ENCODE measurements around the gene SPIN3. TPM values are rescaled to one million over a fixed set of nuclear protein-coding genes. Genes with fewer than 3 reads are reported as not detected.
"Not testable (repeated sequence)": the region's sequence is repeated elsewhere in the genome, so short reads cannot be mapped to it uniquely, and the experiment has no call there.

Gene SPIN3
- polyA plus RNA-seq, 1 experiment: 8.9 TPM

DNA sequence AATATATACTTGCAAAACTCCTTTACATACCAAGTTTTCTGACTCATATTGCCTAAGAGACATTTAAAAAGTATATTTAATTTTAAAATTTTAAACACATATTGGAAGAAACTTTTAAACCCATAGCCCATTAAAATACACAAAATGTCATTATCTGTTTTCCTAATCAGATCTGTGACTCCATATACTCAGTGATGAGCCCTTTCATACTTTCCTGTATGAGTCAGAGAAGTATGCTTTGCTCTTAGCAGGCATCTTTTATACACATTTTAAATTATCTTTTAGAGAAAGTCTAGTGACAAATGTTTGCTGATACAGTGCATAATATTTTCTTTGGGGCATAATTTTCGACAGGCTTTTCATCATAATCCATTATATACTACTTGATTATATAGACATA, 26.4 kb downstream of the SPIN3 start:
- ChIA-PET POLR2A (no interaction called here), CTCF (no interaction called here)
- Histone ChIP-seq H3K27me3 (ENCODE audit: control insufficient read depth, insufficient read depth, low read length) (no peaks in the 10 kb centered on the region), H3K9me3 (ENCODE audit: control insufficient read depth, insufficient read depth, low read length) (no peaks in the 10 kb centered on the region), H3K4me3 (ENCODE audit: low read depth, low read length) (no peak overlapping the region), H3K27ac (ENCODE audit: low read depth, low read length) (no peak overlapping the region)
- TF ChIP-seq, protein P1, sequence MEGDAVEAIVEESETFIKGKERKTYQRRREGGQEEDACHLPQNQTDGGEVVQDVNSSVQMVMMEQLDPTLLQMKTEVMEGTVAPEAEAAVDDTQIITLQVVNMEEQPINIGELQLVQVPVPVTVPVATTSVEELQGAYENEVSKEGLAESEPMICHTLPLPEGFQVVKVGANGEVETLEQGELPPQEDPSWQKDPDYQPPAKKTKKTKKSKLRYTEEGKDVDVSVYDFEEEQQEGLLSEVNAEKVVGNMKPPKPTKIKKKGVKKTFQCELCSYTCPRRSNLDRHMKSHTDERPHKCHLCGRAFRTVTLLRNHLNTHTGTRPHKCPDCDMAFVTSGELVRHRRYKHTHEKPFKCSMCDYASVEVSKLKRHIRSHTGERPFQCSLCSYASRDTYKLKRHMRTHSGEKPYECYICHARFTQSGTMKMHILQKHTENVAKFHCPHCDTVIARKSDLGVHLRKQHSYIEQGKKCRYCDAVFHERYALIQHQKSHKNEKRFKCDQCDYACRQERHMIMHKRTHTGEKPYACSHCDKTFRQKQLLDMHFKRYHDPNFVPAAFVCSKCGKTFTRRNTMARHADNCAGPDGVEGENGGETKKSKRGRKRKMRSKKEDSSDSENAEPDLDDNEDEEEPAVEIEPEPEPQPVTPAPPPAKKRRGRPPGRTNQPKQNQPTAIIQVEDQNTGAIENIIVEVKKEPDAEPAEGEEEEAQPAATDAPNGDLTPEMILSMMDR (IDR thresholded peaks at IDR 0.05; ENCODE audit: low read depth, low read length): no peak
- DNase-seq (ENCODE audit: low read depth, low spot score): no peak

DNA sequence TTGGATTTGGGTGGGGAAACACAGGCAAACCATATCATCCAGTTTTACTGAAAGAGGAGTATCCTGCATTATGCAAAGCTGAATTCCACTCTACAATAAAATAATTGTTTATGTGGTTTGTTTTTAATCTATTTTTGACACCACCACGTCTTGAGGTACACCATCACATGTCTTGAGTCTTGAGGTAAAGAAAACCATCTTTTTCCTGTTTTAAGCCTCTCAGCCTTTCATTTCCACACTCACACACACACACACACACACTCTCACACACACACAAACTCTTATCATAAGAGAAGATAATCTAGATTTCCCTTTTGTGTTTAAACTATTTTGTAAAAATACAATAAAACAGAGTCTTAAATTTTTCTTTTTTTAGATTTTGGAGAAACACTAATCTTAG, 32.0 kb downstream of the SPIN3 start:
- TF ChIP-seq, protein P1 (IDR thresholded peaks at IDR 0.05; ENCODE audit: low read depth, low read length): no peak
- no peak for DNase-seq (ENCODE audit: low read depth, low spot score)
- CTCF ChIA-PET: interaction anchor here (1.5 kb wide), 1 partner anchor 15 kb away, joined by 3 read pairs; no protein-coding TSS in a partner anchor
- no peaks in the 10 kb centered on the region for H3K9me3 ChIP-seq (ENCODE audit: control insufficient read depth, insufficient read depth, low read length)
- POLR2A ChIA-PET: no interaction called here
- H3K27me3 ChIP-seq (ENCODE audit: control insufficient read depth, insufficient read depth, low read length): no peaks in the 10 kb centered on the region
- no peak overlapping the region for H3K4me3 ChIP-seq (ENCODE audit: low read depth, low read length)
- H3K27ac ChIP-seq (ENCODE audit: low read depth, low read length): no peak overlapping the region

DNA sequence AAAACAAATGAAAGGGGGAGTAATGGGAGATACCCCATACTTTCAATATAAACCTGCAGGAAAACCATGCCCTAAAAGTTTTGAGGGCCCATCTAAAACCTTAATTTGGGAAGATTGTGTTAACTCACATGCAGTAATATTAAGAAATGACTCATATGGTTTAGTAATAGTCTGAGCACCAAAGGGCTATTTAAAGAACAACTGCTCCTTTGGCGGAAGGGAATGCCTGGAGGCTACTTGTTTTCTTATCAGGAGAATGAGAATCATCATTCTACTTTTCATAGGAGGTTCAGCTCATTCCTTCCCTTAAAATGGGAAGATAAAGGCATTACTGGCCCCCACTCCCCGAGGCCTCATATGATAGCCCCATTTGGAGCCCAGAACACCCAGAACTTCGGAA, 47.6 kb downstream of the SPIN3 start:
- no peaks in the 10 kb centered on the region for H3K9me3 ChIP-seq (ENCODE audit: control insufficient read depth, insufficient read depth, low read length)
- POLR2A ChIA-PET: no interaction called here
- CTCF ChIA-PET: no interaction called here
- no peak overlapping the region for H3K4me3 ChIP-seq (ENCODE audit: low read depth, low read length)
- TF ChIP-seq, protein P1 (IDR thresholded peaks at IDR 0.05; ENCODE audit: low read depth, low read length): no peak
- DNase-seq (ENCODE audit: low read depth, low spot score): no peak
- H3K27ac ChIP-seq (ENCODE audit: low read depth, low read length): no peak overlapping the region
- no peaks in the 10 kb centered on the region for H3K27me3 ChIP-seq (ENCODE audit: control insufficient read depth, insufficient read depth, low read length)

DNA sequence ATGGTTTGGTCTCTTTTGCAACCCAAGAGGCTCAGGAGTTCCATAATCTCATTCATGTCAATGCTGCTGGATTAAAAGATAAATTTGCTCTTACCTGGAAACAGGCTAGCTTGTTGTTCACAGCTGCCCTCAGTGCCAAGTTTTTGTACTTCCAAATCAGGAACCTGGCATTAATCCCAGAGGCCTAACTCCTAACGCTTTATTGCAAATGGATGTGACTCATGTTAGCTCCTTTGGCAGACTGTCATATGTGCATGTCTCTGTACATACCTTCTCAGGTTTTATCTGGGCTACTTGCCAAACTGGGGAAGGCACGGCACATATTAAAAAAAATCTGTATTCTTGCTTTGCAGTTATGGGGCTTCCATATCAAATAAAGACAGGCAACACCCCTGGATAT, 49.1 kb downstream of the SPIN3 start:
- CTCF ChIA-PET; DNase-seq (ENCODE audit: low read depth, low spot score); POLR2A ChIA-PET: not testable (repeated sequence)

DNA sequence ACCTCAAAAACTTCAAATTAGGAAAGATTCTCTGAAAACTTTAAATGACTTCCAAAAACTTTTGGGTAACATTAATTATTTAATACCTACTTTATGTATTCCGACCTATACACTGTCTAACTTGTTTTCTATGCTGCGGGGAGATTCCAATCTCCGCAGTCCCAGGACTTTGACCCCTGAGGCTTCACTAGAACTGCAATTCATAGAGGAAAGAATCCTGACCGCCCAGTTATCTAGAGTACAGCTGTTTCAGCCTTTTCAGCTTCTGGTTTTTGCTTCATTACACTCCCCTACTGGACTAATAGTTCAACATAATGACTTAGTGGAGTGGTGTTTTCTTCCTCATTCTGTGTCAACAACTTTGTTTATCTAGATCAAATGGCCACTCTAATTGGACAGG, 50.1 kb downstream of the SPIN3 start:
- H3K27ac ChIP-seq (ENCODE audit: low read depth, low read length); H3K4me3 ChIP-seq (ENCODE audit: low read depth, low read length); H3K27me3 ChIP-seq (ENCODE audit: control insufficient read depth, insufficient read depth, low read length); H3K9me3 ChIP-seq (ENCODE audit: control insufficient read depth, insufficient read depth, low read length); DNase-seq (ENCODE audit: low read depth, low spot score); POLR2A ChIA-PET; CTCF ChIA-PET: not testable (repeated sequence)

More for the DNA sequence above, 49.1 kb downstream of the SPIN3 start:
- H3K4me3 ChIP-seq (ENCODE audit: low read depth, low read length); H3K27ac ChIP-seq (ENCODE audit: low read depth, low read length); H3K27me3 ChIP-seq (ENCODE audit: control insufficient read depth, insufficient read depth, low read length); H3K9me3 ChIP-seq (ENCODE audit: control insufficient read depth, insufficient read depth, low read length): not testable (repeated sequence)

DNA sequence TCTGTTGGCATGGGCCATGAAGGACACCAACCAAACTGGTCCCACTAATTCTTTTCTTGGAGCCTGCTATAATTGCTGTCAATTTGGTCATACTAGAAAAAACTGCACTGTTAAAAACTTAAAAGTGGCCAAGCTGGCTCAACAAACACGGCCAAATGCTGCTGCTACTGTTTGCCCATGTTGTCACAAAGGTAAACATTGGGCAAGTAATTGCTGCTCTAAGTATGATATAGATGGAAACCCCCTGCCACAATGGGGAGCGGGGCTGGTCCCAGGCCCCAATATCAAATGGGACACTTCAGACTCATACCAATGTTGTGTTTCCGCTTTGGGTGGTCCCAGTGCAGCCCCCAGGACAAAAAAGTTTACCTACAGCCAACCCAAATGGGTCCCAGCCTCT, 52.1 kb downstream of the SPIN3 start:
- no peak overlapping the region for H3K4me3 ChIP-seq (ENCODE audit: low read depth, low read length)
- no peak for DNase-seq (ENCODE audit: low read depth, low spot score)
- H3K27ac ChIP-seq (ENCODE audit: low read depth, low read length): no peak overlapping the region
- ChIA-PET POLR2A (no interaction called here), CTCF (no interaction called here)
- H3K27me3 ChIP-seq (ENCODE audit: control insufficient read depth, insufficient read depth, low read length): no peaks in the 10 kb centered on the region
- TF ChIP-seq, protein P1 (IDR thresholded peaks at IDR 0.05; ENCODE audit: low read depth, low read length): no peak
- no peaks in the 10 kb centered on the region for H3K9me3 ChIP-seq (ENCODE audit: control insufficient read depth, insufficient read depth, low read length)

Other genes starting within 250 kb of the SPIN3 start
- 9.7 and 11.0 TPM in 2 replicates for gene SPIN2B, start 126.0 kb upstream of the SPIN3 start, polyA plus RNA-seq (2011; rRNA removed)
- 1.0 and 1.3 TPM in 2 replicates for gene SPIN2A, start 141.9 kb upstream of the SPIN3 start, polyA plus RNA-seq (2011; rRNA removed)

Measured in AG04450 (cell line).